Measurements from ENCODE around the gene IREB2.
"Not testable (repeated sequence)": the region's sequence is repeated elsewhere in the genome, so short reads cannot be mapped to it uniquely, and the experiment has no call there.

The IREB2 gene, protein sequence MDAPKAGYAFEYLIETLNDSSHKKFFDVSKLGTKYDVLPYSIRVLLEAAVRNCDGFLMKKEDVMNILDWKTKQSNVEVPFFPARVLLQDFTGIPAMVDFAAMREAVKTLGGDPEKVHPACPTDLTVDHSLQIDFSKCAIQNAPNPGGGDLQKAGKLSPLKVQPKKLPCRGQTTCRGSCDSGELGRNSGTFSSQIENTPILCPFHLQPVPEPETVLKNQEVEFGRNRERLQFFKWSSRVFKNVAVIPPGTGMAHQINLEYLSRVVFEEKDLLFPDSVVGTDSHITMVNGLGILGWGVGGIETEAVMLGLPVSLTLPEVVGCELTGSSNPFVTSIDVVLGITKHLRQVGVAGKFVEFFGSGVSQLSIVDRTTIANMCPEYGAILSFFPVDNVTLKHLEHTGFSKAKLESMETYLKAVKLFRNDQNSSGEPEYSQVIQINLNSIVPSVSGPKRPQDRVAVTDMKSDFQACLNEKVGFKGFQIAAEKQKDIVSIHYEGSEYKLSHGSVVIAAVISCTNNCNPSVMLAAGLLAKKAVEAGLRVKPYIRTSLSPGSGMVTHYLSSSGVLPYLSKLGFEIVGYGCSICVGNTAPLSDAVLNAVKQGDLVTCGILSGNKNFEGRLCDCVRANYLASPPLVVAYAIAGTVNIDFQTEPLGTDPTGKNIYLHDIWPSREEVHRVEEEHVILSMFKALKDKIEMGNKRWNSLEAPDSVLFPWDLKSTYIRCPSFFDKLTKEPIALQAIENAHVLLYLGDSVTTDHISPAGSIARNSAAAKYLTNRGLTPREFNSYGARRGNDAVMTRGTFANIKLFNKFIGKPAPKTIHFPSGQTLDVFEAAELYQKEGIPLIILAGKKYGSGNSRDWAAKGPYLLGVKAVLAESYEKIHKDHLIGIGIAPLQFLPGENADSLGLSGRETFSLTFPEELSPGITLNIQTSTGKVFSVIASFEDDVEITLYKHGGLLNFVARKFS

GRCh38 chr15:78437762-78438618 lies at the start of gene IREB2:
Gene IREB2, plus strand, starts transcription at chr15:78438216. Its CDS starts 122 bp downstream, at chr15:78438338.
- DNase-seq = peak; percentile 86

- DNase-seq = no peak
Measured at GRCh38 chr15:78388865-78389264, 49.2 kb upstream of the IREB2 start.

GRCh38 chr15:78389322-78389721 lies 48.7 kb upstream of the IREB2 start:
- no peak for DNase-seq

DNA sequence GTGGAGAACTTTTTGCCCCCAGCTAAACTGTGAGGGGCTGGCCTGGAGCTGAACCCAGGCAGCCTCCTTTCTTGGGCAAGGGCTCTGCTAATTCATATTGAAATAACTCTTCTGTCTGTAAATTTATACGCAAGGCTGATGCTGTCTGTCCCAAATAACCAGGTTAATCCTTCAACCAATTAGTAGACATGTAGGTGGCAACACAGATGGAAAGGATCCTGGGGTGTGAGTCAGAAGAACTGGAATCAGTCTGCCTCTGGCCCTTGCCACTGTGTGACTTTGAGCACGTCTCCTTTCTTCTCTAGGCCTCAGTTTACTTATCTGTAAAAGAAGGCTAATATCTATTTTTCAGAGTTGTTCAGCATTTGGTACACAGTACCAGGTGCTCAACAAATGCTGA lies 48.3 kb upstream of the IREB2 start:
- no peak for DNase-seq

- no peak for DNase-seq
Measured at GRCh38 chr15:78390242-78390641, 47.8 kb upstream of the IREB2 start.

- no peak for DNase-seq
Measured at GRCh38 chr15:78390826-78391225, 47.2 kb upstream of the IREB2 start.

DNA sequence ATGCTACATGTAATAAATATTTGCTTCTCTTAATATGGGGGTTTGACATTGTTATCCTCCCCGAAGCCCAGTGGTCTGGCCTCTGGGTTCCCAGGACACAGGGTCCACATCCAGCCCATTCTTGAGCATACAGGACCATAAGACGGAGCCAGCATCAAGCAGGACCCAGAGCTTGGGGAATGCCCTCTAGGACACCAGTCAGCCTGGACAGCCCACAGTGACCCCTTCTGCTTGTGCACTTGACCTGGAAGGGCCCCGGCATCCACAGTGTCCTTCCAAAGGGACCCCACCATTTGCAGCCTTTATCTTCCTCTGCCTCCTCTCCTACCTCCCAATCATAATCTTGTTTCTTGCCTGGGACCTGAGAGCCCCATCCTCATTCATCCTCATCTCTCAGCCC lies 46.2 kb upstream of the IREB2 start:
- DNase-seq = no peak

DNA sequence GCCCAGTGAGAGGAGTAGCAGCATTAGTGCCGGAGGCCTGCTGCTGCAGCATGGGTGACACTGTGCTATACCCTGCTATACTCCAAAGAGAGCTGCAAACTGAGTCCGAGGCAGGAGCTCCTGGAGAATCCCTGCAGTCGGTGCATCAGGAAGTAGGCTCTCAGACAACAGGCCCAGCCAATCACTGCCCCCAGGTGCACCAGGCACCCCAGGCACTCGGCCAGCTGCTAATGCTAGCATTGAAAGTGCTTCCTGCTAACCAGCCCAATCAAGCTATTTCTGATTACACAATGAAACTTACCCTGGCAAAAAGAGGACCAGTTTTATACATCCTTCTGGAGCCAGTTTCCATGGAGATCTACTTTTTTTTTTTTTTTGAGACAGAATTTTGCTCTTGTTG lies 45.6 kb upstream of the IREB2 start:
- peak; percentile 60 for DNase-seq

DNA sequence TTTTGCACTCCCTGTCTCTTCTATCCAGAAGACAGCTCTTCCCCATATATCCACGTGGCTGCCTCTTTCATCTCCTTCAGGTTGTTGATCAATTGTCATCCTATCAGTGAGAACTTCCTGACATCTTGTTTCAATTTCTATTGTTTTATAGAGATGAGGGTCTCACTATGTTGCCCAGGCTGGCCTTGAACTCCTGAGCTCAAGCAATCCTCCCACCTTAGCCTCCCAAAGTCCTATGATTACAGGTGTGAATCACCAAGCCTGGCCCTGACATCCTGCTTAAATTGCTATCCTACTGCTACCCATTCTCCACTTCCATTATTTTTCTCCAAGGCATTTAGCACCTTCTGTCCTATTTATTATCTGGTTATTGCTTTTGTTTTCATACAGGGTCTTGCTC lies 44.9 kb upstream of the IREB2 start:
- no peak for DNase-seq

GRCh38 chr15:78394026-78394425 lies 44.0 kb upstream of the IREB2 start:
- no peak for DNase-seq

DNA sequence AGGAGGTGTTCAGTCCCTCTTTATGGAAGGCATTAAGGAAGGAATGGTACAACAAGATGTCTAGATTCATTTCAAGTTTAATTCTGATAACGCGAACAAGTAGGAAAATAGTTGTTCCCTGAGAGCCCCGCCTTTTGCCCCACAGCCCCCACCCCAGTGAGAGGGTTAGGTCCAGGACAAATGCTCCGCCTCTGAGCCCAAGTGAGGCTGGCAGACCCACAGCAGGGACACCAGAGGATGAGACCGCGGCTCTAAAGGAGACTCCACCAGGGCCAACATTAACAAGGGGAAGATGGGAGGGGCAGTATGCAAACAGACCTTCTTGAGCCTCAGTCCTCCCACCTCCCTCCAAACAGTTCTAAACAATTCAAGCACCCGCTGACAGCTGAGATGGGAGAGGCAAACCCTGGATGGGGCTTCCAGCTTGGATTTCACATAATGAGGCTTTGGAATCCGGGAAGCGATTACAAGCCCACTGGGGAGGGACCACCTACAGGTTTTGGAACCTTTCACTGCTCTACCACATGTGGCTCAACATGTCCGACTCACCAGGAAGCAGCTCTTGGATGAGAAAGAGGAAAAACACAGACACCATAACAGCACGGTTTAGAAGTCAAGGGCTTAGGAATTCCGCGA lies 42.9 kb upstream of the IREB2 start:
- no peak for DNase-seq

GRCh38 chr15:78396186-78396814 lies 41.7 kb upstream of the IREB2 start:
- no peak for DNase-seq

DNA sequence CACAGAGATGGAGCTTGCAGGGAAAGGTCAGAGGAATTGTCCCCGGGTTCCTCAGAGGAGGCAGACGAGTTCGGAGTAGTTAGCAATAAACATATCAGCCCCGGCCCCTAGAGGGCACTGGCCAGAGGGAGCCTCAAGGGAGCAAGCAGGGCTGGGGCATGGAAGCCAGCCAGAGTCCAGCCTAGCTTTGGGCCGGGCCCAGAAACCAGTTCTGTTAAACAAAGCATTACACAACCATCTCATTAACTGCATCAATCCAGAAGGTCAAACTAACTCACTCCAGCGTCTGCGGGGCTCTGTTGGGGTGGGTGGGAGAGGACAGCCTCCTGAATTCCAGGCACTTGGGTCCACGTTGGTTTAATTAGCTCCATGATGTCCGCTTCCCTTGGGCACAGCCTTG lies 41.0 kb upstream of the IREB2 start:
- DNase-seq = no peak

- no peak for DNase-seq
Measured at GRCh38 chr15:78397382-78397781, 40.6 kb upstream of the IREB2 start.

DNA sequence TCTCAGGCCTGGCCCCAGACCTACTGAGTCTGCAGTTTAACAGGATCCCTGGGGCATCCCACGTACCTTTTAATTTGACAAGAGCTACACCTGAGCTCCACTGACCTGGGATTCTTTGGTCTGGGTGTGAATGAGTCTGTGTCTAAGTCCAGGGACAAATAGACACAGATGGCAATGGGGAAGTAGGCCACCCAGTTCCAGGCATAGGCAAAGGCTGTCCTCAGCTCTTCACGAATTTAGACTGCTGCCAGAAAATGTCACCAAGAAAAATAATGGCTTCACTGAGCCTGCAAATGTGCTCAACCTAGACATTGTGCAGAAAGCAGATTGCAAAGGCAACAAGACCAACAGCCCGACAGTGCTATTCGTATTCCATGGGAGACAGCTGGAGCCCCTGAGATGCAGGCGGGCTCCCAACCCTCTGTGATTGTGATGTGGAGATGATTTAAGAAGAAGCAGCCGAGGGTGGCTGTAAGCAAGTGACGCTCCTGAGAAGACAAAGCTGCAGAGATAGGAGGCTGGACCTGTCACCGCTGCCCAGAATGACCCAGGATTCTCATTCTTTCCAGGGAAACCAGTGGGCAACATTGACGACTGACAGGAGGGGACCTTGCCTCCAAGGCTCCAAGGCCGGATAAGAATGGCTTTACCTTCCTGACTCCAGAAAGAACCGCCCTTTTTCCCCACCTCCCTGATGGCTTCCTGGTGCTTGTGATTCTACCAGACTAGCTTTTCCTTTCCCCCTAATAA lies 39.8 kb upstream of the IREB2 start:
- DNase-seq = no peak

GRCh38 chr15:78399091-78399490 lies 38.9 kb upstream of the IREB2 start:
- no peak for DNase-seq

DNA sequence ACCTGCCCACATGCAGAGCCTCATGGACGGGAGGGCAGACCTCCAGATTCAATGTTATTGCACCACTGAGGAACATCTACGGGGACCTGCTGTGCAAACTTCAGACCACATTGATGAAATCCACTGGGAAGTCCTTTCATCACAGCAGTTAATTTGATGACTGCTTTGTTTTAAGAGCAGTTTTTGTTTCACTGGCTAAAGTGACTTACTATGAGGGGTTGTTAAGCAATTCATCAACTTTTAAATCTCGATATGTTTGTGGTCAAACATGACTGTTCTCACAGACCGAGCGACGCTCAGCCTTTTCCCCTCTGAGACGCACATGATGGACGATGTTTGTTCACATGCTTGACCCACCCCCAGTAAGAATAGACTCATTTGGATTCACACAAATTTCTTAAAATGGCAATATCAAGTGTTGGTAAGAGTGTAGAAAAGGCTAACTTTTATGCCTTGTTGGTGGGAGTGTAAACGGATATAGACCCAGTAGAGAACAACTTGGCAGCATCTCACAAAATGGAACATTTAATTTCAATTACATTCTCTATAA lies 35.9 kb upstream of the IREB2 start:
- no peak for DNase-seq

GRCh38 chr15:78404125-78404524 lies 33.9 kb upstream of the IREB2 start:
- DNase-seq = no peak

GRCh38 chr15:78404796-78405195 lies 33.2 kb upstream of the IREB2 start:
- not testable (repeated sequence) for DNase-seq

GRCh38 chr15:78405336-78405924 lies 32.6 kb upstream of the IREB2 start:
- DNase-seq = no peak
